ENCODE data around the gene CPED1. TPM values are rescaled to one million over a fixed set of nuclear protein-coding genes. Genes with fewer than 3 reads are reported as not detected.
"Not testable (repeated sequence)": the region's sequence is repeated elsewhere in the genome, so short reads cannot be mapped to it uniquely, and the experiment has no call there.

The CPED1 gene
- total RNA-seq, 4 donors from 2014 or later: 1.9 to 4.4 (median 3.7) TPM

DNA sequence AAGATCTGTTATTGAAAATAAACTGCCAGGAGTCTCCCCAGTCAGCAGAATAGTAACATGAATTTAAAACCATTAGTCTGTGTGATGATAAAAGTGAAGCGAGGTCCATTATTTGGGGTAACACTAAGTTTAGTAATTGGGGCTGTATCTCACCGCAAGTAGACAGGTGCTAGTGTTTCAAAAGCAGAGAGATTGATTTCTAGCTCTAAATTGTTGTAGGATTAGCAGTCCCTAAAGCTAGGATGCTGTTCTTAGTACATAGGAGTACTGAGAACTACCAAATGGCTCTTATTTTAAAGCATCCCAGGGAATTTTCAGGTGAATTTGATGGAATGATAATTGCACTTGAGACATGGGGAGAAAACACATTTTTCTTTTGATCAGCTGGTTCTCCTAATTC, 70.5 kb downstream of the CPED1 start:
- no peak overlapping the region for H3K4me3 ChIP-seq (ENCODE audit: low read depth, poor library complexity, severe bottlenecking)
- intact Hi-C loops (cut with DNase I; ENCODE audit: low total_unique reads): no loop called here
- no peak for DNase-seq (ENCODE audit: low spot score in 2 of 2)
- no peak for TF ChIP-seq POLR2A (IDR thresholded peaks at IDR 0.05)
- TF ChIP-seq, protein P1, sequence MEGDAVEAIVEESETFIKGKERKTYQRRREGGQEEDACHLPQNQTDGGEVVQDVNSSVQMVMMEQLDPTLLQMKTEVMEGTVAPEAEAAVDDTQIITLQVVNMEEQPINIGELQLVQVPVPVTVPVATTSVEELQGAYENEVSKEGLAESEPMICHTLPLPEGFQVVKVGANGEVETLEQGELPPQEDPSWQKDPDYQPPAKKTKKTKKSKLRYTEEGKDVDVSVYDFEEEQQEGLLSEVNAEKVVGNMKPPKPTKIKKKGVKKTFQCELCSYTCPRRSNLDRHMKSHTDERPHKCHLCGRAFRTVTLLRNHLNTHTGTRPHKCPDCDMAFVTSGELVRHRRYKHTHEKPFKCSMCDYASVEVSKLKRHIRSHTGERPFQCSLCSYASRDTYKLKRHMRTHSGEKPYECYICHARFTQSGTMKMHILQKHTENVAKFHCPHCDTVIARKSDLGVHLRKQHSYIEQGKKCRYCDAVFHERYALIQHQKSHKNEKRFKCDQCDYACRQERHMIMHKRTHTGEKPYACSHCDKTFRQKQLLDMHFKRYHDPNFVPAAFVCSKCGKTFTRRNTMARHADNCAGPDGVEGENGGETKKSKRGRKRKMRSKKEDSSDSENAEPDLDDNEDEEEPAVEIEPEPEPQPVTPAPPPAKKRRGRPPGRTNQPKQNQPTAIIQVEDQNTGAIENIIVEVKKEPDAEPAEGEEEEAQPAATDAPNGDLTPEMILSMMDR (IDR thresholded peaks at IDR 0.05): no peak
- WGBS, 2 donors: 93 to 94% methylated on average over 2 of the region's 2 CpGs

DNA sequence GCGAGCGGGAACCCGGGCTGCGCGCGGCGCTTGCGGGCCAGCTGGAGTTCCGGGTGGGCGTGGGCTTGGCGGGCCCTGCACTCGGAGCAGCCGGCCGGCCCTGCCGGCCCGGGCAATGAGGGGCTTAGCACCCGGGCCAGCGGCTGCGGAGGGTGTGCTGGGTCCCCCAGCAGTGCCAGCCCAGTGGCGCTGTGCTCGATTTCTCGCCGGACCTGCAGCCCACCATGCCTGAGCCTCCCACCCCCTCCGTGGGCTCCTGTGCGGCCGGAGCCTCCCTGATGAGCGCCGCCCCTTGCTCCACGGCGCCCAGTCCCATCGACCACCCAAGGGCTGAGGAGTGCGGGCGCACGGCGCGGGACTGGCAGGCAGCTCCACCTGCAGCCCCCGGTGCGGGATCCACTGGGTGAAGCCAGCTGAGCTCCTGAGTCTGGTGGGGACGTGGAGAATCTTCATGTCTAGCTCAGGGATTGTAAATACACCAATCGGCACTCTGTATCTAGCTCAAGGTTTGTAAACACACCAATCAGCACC, 71.5 kb downstream of the CPED1 start:
- DNase-seq (ENCODE audit: low spot score in 2 of 2); intact Hi-C loops (cut with DNase I; ENCODE audit: low total_unique reads); H3K4me3 ChIP-seq (ENCODE audit: low read depth, poor library complexity, severe bottlenecking): not testable (repeated sequence)
- WGBS, 2 donors: 96% methylated on average over 33 to 40 of the region's 40 CpGs

DNA sequence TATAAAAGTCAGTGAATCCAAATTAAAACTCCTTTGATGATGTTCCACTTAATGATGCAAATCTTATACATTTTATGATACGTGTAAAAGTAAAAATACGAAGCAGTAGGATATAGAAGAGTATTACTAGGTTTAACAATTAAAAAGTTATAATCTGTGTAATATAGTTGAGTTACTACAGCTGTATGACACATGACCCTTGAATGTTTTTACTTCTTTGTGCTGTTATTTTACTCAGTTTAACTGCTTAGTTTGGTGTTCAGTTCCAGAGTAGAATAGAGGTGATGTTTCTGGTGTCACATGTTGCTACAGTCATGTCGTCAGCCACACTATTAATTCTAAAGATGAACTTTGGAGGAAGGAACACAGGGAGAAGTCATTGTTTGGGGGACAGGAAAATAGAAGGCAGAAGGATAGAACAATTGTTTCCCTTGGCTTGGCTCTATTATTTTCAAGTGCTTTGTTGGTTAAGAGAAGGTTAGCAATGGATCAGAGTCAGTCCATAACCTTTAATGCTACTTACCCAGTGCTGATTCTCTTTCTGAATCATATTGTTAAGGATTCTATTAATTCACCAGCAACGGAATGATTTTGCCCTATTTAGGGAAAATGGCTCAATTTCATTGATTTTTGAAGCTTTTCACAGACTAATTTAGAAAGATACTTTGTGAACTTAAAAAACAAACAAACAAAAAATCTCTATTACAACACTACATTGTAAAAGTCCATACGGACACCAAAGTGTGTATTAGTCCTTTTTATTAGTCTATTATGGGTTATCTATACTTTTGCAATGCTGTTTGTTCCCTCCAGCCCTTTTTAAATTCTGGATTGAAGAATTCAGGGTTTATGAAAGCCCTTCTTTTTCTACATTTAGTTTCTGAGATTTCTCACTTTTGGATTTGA, 73.4 kb downstream of the CPED1 start:
- DNase-seq (ENCODE audit: low spot score in 2 of 2): no peak
- WGBS, 2 donors: 86 to 88% methylated on average over 5 of the region's 5 CpGs
- intact Hi-C loops (cut with DNase I; ENCODE audit: low total_unique reads): no loop called here
- no peak overlapping the region for H3K4me3 ChIP-seq (ENCODE audit: low read depth, poor library complexity, severe bottlenecking)
- TF ChIP-seq POLR2A (IDR thresholded peaks at IDR 0.05): no peak

DNA sequence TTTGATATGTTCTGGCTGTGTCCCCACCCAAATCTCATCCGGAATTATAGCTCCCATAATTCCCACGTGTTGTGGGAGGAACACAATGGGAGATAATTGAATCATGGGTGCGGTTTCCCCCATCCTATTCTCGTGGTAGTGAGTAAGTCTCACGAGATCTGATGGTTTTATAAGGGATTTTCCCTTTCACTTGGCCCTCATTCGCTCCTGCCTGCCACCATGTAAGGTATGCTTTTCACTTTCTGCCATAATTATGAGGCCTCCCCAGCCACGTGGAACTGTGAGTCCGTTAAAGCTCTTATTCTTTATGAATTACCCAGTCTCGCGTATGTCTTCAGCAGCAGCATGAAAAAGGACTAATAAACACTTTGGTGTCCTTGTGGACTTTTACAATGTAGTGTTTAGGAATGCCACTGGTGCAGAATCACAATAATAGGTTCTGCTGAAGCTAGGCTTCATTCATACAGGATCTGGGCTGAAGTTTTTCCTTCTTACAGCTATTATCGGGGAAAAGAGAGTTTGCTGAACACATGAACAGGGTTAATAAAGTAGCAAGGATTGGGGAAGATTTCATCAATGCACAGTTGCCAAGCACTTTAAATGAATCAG, 74.3 kb downstream of the CPED1 start:
- TF ChIP-seq, protein P1 (IDR thresholded peaks at IDR 0.05): no peak
- no peak for TF ChIP-seq POLR2A (IDR thresholded peaks at IDR 0.05)
- 71 to 81% methylated on average over 11 of the region's 11 CpGs for WGBS, 2 donors
- intact Hi-C loops (cut with DNase I; ENCODE audit: low total_unique reads): no loop called here
- no peak for DNase-seq (ENCODE audit: low spot score in 2 of 2)
- H3K4me3 ChIP-seq (ENCODE audit: low read depth, poor library complexity, severe bottlenecking): no peak overlapping the region

DNA sequence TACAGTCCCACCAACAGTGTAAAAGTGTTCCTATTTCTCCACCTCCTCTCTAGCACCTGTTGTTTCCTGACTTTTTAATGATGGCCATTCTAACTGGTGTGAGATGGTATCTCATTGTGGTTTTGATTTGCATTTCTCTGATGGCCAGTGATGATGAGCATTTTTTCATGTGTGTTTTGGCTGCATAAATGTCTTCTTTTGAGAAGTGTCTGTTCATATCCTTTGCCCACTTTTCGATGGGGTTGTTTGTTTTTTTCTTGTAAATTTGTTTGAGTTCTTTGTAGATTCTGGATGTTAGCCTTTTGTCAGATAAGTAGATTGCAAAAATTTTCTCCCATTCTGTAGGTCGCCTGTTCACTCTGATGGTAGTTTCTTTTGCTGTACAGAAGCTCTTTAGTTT, 79.2 kb downstream of the CPED1 start:
- DNase-seq (ENCODE audit: low spot score in 2 of 2); H3K4me3 ChIP-seq (ENCODE audit: low read depth, poor library complexity, severe bottlenecking); intact Hi-C loops (cut with DNase I; ENCODE audit: low total_unique reads): not testable (repeated sequence)
- WGBS, 2 donors: 92 to 96% methylated on average over 2 of the region's 2 CpGs

DNA sequence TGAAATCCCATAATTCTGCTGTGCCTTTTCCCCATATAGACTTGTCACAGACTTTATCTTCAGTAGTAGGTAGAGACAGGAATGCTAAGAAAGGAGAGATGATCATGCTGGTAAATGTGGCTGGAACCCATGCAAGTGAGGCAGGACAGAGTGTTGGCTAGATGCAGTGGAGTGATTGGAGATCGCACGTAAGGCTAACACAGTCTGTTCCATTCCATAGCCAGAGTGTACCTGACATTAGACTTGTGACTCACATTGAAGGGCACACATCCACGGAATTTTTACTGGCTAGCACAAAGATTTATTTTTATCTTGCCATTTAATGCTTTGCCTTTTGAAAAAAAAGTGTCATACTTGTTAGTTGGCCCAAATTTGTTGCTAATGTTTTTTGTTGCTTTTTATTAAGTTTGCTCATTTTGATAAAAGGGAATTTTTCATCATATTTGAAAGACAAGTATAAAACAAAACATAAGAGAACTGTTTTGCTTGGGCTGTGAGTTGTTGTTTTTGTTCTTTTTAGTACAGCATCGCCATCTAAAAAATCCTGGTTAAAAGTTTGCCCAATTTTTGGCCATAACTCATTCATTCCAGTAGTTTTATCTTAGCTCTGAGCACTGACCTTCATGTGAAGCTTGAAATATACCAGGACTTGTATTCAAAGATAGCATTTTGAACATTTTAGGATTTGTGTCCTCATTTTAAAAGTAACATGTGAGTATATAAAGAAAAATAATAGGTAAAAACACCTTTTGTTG, 81.0 kb downstream of the CPED1 start:
- H3K4me3 ChIP-seq (ENCODE audit: low read depth, poor library complexity, severe bottlenecking): no peak overlapping the region
- WGBS, 2 donors: 45% methylated on average over 4 of the region's 4 CpGs
- intact Hi-C loops (cut with DNase I; ENCODE audit: low total_unique reads): no loop called here
- no peak for DNase-seq (ENCODE audit: low spot score in 2 of 2)
- no peak for TF ChIP-seq POLR2A (IDR thresholded peaks at IDR 0.05)
- TF ChIP-seq, protein P1 (IDR thresholded peaks at IDR 0.05): no peak

DNA sequence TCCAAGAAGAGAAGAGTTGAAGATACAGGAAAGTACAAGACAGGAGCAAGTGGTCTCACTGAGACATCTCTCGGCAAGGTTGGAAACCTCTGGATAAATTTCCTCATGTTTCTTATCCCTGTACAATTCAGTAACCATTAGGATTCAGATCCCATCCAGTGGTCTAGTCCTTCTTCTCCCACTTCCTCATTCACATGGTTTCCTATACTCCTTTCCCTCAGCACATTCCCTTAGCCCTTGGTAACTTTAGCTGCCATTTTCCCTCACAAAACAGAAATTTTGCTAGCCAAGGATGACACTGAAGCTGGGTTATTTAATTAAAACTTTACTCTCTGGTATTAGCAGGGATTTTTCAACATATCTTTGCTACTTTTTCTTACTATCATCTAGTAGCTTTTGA, 82.6 kb downstream of the CPED1 start:
- DNase-seq (ENCODE audit: low spot score in 2 of 2): no peak
- no peak overlapping the region for H3K4me3 ChIP-seq (ENCODE audit: low read depth, poor library complexity, severe bottlenecking)
- 97 to 100% methylated on average over 1 of the region's 1 CpG for WGBS, 2 donors
- TF ChIP-seq, protein P1 (IDR thresholded peaks at IDR 0.05): no peak
- TF ChIP-seq POLR2A (IDR thresholded peaks at IDR 0.05): no peak
- intact Hi-C loops (cut with DNase I; ENCODE audit: low total_unique reads): no loop called here
